ENCODE results near the gene ADCY10. TPM values are rescaled to one million over a fixed set of nuclear protein-coding genes. Genes with fewer than 3 reads are reported as not detected.

Gene ADCY10
- total RNA-seq, 2 experiments from 2014 or later, result 0.05 to 0.13 TPM

DNA sequence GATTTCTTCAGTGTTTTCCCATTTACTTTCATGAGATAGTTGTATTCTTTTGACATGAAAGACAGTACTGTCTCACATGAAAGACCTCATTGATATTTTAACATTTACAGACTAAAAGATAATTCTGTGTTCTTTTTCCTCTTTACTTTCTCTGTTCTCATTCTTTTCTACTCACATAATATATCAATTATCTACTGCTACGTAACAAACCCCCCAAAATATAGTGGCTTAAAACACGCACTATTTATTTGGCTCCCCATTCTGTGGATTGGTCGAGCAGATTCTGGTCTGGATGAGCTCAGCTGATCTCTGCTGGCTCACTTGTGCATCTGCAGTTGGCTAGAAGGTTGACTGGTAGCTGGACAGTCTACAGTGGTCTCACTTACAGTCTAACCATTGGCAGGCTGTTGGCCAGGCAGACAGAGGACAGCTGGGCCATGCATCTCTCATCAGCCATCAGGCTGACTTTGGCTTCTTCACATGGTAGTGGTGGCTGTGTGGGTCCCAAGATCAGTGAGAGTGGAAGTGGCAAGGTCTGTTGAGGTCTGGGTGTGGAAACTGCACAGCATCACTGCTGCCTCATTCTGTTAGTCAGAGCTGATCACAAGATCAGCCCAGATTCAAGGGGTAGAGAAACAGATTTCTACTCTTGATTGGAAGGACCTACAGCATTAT, 128.9 kb downstream of the ADCY10 start:
- Mint-ChIP-seq H3K4me3 (no peak overlapping the region), H3K36me3 (ENCODE audit: low read depth) (peaks cover 12% of the 10 kb centered on the region), H3K27ac (no peak overlapping the region), H3K9me3 (peaks cover 2% of the 10 kb centered on the region), H3K4me1 (peaks cover 2% of the 10 kb centered on the region), H3K27me3 (no peaks in the 10 kb centered on the region)
- POLR2A ChIA-PET, result no interaction called here
- DNase-seq, result no peak
- CTCF ChIA-PET, result interaction anchor here (1.3 kb wide), 1 partner anchor 9 kb away, joined by 4 read pairs; no protein-coding TSS in a partner anchor

GRCh38 chr1:167782946-167783345, 131.0 kb downstream of the ADCY10 start:
- Mint-ChIP-seq H3K4me3 (no peak overlapping the region), H3K36me3 (ENCODE audit: low read depth) (peaks cover 15% of the 10 kb centered on the region), H3K4me1 (peaks cover 2% of the 10 kb centered on the region), H3K27ac (no peak overlapping the region), H3K27me3 (no peaks in the 10 kb centered on the region), H3K9me3 (peaks cover 2% of the 10 kb centered on the region)
- POLR2A ChIA-PET, result no interaction called here
- no peak for DNase-seq
- CTCF ChIA-PET, result no interaction called here

- ChIA-PET CTCF (no interaction called here), POLR2A (no interaction called here)
- Mint-ChIP-seq H3K27ac (no peak overlapping the region), H3K9me3 (peaks cover 2% of the 10 kb centered on the region), H3K27me3 (no peaks in the 10 kb centered on the region), H3K4me1 (peaks cover 8% of the 10 kb centered on the region), H3K36me3 (ENCODE audit: low read depth) (peaks cover 21% of the 10 kb centered on the region), H3K4me3 (no peak overlapping the region)
- no peak for DNase-seq
Observed at GRCh38 chr1:167781558-167781957, 132.4 kb downstream of the ADCY10 start.

DNA sequence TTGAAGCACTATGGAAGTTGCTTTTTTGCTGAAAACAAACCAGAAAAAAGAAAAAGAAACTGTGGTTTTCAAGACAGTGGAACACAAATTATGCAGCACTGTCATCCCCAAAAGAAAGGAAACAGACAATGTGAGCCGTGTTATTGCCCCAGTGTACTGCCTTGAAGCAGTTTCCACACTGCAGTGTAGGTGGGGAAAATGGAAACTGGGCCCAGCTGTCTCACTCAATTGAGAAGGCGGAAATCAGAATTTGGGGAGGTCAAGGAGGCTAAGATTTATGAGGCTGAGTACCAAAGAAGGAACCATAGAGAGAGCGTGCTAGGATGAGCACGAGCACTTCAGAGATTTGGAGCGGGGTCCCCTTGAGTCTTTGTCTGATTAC, 136.7 kb downstream of the ADCY10 start:
- Mint-ChIP-seq H3K27ac (no peak overlapping the region), H3K4me1 (peaks cover 8% of the 10 kb centered on the region), H3K4me3 (no peak overlapping the region), H3K27me3 (no peaks in the 10 kb centered on the region), H3K9me3 (peaks cover 2% of the 10 kb centered on the region), H3K36me3 (ENCODE audit: low read depth) (peaks cover 29% of the 10 kb centered on the region)
- POLR2A ChIA-PET, result no interaction called here
- CTCF ChIA-PET, result interaction anchor here (0.6 kb wide), 1 partner anchor 24 kb away, joined by 3 read pairs; no protein-coding TSS in a partner anchor
- DNase-seq, result no peak

GRCh38 chr1:167776616-167777268, 137.2 kb downstream of the ADCY10 start:
- peaks cover 34% of the 10 kb centered on the region for H3K36me3 Mint-ChIP-seq (ENCODE audit: low read depth)
- H3K27me3 Mint-ChIP-seq, result no peaks in the 10 kb centered on the region
- H3K4me3 Mint-ChIP-seq, result no peak overlapping the region
- no peak overlapping the region for H3K27ac Mint-ChIP-seq
- H3K4me1 Mint-ChIP-seq, result peaks cover 8% of the 10 kb centered on the region
- CTCF ChIA-PET, result interaction anchor here (1.8 kb wide), 1 partner anchor 9 kb away, joined by 4 read pairs; no protein-coding TSS in a partner anchor
- POLR2A ChIA-PET, result no interaction called here
- peaks cover 2% of the 10 kb centered on the region for H3K9me3 Mint-ChIP-seq
- DNase-seq, result no peak

DNA sequence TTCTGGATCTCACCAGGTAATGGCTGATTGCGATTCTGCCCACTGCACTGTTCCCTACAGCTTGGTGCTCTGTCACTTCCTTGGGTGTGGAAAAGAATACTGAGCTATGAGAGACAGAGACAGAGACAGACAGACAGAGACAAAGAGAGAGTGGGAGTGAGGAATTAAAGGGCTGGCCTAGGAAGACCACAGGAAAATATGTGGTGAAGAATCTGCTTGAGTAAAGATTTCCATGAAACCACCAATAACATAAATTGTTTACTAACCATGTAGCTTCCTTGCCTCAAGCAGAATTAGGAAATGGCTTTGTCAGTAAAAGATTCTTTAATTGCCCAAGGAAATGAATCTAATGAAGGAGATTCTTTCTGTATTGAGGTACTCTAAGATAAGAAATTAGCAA, 137.8 kb downstream of the ADCY10 start:
- POLR2A ChIA-PET, result no interaction called here

DNA sequence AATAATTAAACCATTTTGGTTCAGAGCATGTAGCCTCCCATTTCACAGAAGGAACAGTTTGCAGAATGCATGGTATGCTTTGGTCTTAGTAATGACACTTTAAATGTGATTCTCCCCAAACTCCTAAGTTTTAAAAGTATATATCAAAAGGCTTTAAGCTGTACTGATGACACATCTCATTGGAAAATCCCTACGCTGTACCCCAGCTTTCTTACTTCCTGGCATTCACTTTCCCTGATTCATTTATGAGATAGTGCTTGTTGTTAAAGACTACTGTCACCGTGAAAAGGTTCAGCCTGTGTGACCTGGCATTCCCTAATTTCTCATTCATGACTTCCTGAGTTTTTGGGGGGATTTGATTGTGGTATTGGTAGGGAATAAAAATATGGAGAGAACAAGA, 138.8 kb downstream of the ADCY10 start:
- ChIA-PET POLR2A (no interaction called here), CTCF (interaction anchor here (0.6 to 1.8 kb wide), 2 partner anchors 10 to 461 kb away, joined by 4 to 5 read pairs; no protein-coding TSS in a partner anchor)
- H3K4me3 Mint-ChIP-seq, result no peak overlapping the region
- no peaks in the 10 kb centered on the region for H3K9me3 Mint-ChIP-seq
- H3K36me3 Mint-ChIP-seq (ENCODE audit: low read depth), result peaks cover 41% of the 10 kb centered on the region
- H3K4me1 Mint-ChIP-seq, result peaks cover 8% of the 10 kb centered on the region
- no peaks in the 10 kb centered on the region for H3K27me3 Mint-ChIP-seq
- no peak for DNase-seq
- H3K27ac Mint-ChIP-seq, result no peak overlapping the region

More for the DNA sequence above, 137.8 kb downstream of the ADCY10 start:
- no peak overlapping the region for H3K27ac Mint-ChIP-seq
- H3K4me3 Mint-ChIP-seq, result no peak overlapping the region
- H3K9me3 Mint-ChIP-seq, result peaks cover 2% of the 10 kb centered on the region
- CTCF ChIA-PET, result interaction anchor here (1.8 kb wide), 1 partner anchor 9 kb away, joined by 4 read pairs; no protein-coding TSS in a partner anchor
- no peak for DNase-seq
- H3K27me3 Mint-ChIP-seq, result no peaks in the 10 kb centered on the region
- peaks cover 39% of the 10 kb centered on the region for H3K36me3 Mint-ChIP-seq (ENCODE audit: low read depth)
- H3K4me1 Mint-ChIP-seq, result peaks cover 8% of the 10 kb centered on the region

GRCh38 chr1:167774710-167775109, 139.2 kb downstream of the ADCY10 start:
- POLR2A ChIA-PET, result no interaction called here
- H3K9me3 Mint-ChIP-seq, result no peaks in the 10 kb centered on the region
- H3K36me3 Mint-ChIP-seq (ENCODE audit: low read depth), result peaks cover 41% of the 10 kb centered on the region
- no peak overlapping the region for H3K27ac Mint-ChIP-seq
- peaks cover 8% of the 10 kb centered on the region for H3K4me1 Mint-ChIP-seq
- H3K4me3 Mint-ChIP-seq, result no peak overlapping the region
- CTCF ChIA-PET, result no interaction called here
- no peaks in the 10 kb centered on the region for H3K27me3 Mint-ChIP-seq
- no peak for DNase-seq

DNA sequence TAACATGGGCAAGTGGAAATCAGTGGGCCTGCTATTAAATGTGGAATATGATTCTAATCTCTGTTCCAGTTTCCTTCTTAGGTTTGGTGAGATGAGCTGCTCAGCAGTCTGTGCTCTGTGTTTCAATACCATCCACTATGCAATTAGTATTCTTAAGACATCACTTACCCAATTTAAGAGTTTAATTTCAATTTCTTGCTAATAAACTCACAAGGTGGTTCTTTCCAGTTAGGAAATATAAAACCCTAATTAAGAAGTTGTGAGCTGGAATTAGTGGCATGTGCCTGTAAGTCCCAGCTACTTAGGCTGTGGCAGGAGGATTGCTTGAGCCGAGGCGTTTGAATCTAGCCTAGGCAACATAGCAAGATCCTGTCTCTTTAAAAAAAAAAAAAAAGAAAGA, 140.4 kb downstream of the ADCY10 start:
- ChIA-PET POLR2A (interaction anchor here (1.0 kb wide), 1 partner anchor 163 kb away, joined by 3 read pairs; the partner anchor contains the start of gene DCAF6), CTCF (interaction anchor here (0.7 kb wide), 1 partner anchor 17 kb away, joined by 3 read pairs; no protein-coding TSS in a partner anchor)
- DNase-seq, result no peak
- no peaks in the 10 kb centered on the region for H3K9me3 Mint-ChIP-seq
- H3K27me3 Mint-ChIP-seq, result no peaks in the 10 kb centered on the region
- peaks cover 48% of the 10 kb centered on the region for H3K36me3 Mint-ChIP-seq (ENCODE audit: low read depth)
- H3K4me1 Mint-ChIP-seq, result peaks cover 8% of the 10 kb centered on the region
- H3K4me3 Mint-ChIP-seq, result no peak overlapping the region
- H3K27ac Mint-ChIP-seq, result no peak overlapping the region

- ChIA-PET CTCF (no interaction called here), POLR2A (no interaction called here)
- no peaks in the 10 kb centered on the region for H3K27me3 Mint-ChIP-seq
- H3K27ac Mint-ChIP-seq, result no peak overlapping the region
- no peaks in the 10 kb centered on the region for H3K9me3 Mint-ChIP-seq
- no peak for DNase-seq
- H3K36me3 Mint-ChIP-seq (ENCODE audit: low read depth), result peaks cover 56% of the 10 kb centered on the region
- H3K4me3 Mint-ChIP-seq, result no peak overlapping the region
- H3K4me1 Mint-ChIP-seq, result peaks cover 14% of the 10 kb centered on the region
Observed at GRCh38 chr1:167772436-167772835, 141.5 kb downstream of the ADCY10 start.

DNA sequence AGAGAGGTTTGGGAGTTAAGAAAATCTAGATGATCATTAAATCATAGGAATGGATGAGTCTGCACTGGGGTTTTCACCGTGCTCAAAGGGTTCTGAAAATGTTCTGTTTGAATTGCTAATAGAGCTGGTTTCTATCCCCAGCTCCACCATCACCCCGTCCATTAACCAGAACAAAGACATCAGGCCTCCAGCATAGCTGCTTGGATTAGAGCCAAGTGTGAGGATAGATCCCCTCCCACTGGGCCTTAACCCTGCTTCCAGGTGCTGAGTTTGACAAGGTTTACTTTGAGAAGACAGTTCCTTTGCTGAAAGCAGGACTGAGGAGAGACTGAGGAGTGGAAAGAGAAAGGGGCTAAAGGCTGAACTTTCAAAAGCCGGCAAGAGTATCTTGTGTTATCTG, 143.8 kb downstream of the ADCY10 start:
- no peak overlapping the region for H3K27ac Mint-ChIP-seq
- H3K4me3 Mint-ChIP-seq, result no peak overlapping the region
- H3K9me3 Mint-ChIP-seq, result no peaks in the 10 kb centered on the region
- peaks cover 5% of the 10 kb centered on the region for H3K4me1 Mint-ChIP-seq
- ChIA-PET POLR2A (no interaction called here), CTCF (no interaction called here)
- DNase-seq, result no peak
- H3K36me3 Mint-ChIP-seq (ENCODE audit: low read depth), result peaks cover 49% of the 10 kb centered on the region
- no peaks in the 10 kb centered on the region for H3K27me3 Mint-ChIP-seq

GRCh38 chr1:167767761-167768160, 146.2 kb downstream of the ADCY10 start:
- Mint-ChIP-seq H3K9me3 (no peaks in the 10 kb centered on the region), H3K27ac (no peak overlapping the region), H3K4me3 (no peak overlapping the region), H3K27me3 (no peaks in the 10 kb centered on the region), H3K4me1 (peaks cover 5% of the 10 kb centered on the region), H3K36me3 (ENCODE audit: low read depth) (peaks cover 43% of the 10 kb centered on the region)
- CTCF ChIA-PET, result no interaction called here
- DNase-seq, result no peak
- POLR2A ChIA-PET, result no interaction called here

DNA sequence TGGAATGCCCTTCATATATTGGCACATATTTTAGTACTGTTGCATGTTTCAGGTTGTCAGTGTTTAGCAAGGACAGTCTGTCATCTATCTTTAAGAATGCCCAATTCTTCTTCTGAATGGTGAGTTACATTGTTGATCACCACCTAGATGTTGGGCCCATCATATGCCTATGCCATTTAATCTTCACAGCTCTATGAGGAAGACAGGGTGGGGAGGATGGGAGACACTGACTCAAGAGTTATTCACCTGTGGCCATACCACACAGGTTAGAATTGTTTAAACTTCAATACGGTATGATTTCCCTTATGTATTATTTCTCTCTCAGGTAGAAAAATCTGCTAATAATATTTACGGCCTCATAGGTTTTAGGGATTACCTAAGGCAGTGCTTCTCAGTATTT, 147.4 kb downstream of the ADCY10 start:
- peaks cover 32% of the 10 kb centered on the region for H3K36me3 Mint-ChIP-seq (ENCODE audit: low read depth)
- H3K27me3 Mint-ChIP-seq, result no peaks in the 10 kb centered on the region
- ChIA-PET CTCF (no interaction called here), POLR2A (no interaction called here)
- no peak overlapping the region for H3K27ac Mint-ChIP-seq
- H3K4me3 Mint-ChIP-seq, result no peak overlapping the region
- H3K4me1 Mint-ChIP-seq, result peaks cover 11% of the 10 kb centered on the region
- no peak for DNase-seq
- no peaks in the 10 kb centered on the region for H3K9me3 Mint-ChIP-seq

- no peaks in the 10 kb centered on the region for H3K27me3 Mint-ChIP-seq
- peaks cover 18% of the 10 kb centered on the region for H3K4me1 Mint-ChIP-seq
- ChIA-PET CTCF (no interaction called here), POLR2A (no interaction called here)
- no peak overlapping the region for H3K27ac Mint-ChIP-seq
- H3K9me3 Mint-ChIP-seq, result no peaks in the 10 kb centered on the region
- no peak overlapping the region for H3K4me3 Mint-ChIP-seq
- H3K36me3 Mint-ChIP-seq (ENCODE audit: low read depth), result peaks cover 29% of the 10 kb centered on the region
- DNase-seq, result no peak
Observed at GRCh38 chr1:167765496-167765895, 148.4 kb downstream of the ADCY10 start.

All from activated CD4-positive, alpha-beta memory T cell treated with anti-CD3 and anti-CD28 coated beads, Interleukin-2, amount 10 ng/mL, durations not matched to agents 7 days and 5 days (primary cell).